ENCODE measurements around the gene AGRN. TPM values are rescaled to one million over a fixed set of nuclear protein-coding genes. Genes with fewer than 3 reads are reported as not detected.
"Not testable (repeated sequence)": the region's sequence is repeated elsewhere in the genome, so short reads cannot be mapped to it uniquely, and the experiment has no call there.

Gene AGRN
- polyA plus RNA-seq, 1 donor from 2014 or later, result 0.05 TPM

GRCh38 chr1:1050577-1051052 lies 30.7 kb downstream of the AGRN start:
- Mint-ChIP-seq H3K27me3 (no peaks in the 10 kb centered on the region), H3K4me1 (peaks cover 0 to 2% (median 2%) of the 10 kb centered on the region in 3 donors), H3K27ac (no peak overlapping the region), H3K4me3 (peak overlapping the region; percentile 29 to 90 (median 68)), H3K9me3 (no peaks in the 10 kb centered on the region), H3K36me3 (no peaks in the 10 kb centered on the region)

GRCh38 chr1:1051127-1051810 lies 31.3 kb downstream of the AGRN start:
- Mint-ChIP-seq H3K4me3 (peak overlapping the region in 2 of 4 donors; percentile 29 to 90), H3K27me3 (no peaks in the 10 kb centered on the region), H3K27ac (no peak overlapping the region), H3K4me1 (peaks cover 0 to 2% (median 2%) of the 10 kb centered on the region in 3 donors), H3K36me3 (no peaks in the 10 kb centered on the region), H3K9me3 (no peaks in the 10 kb centered on the region)

GRCh38 chr1:1052003-1052840 lies 32.3 kb downstream of the AGRN start:
- Mint-ChIP-seq H3K4me1 (peaks cover 0 to 2% (median 2%) of the 10 kb centered on the region in 3 donors), H3K4me3 (peak overlapping the region in 1 of 4 donors; percentile 9), H3K27ac (no peak overlapping the region), H3K9me3 (no peaks in the 10 kb centered on the region), H3K36me3 (no peaks in the 10 kb centered on the region), H3K27me3 (no peaks in the 10 kb centered on the region)

GRCh38 chr1:1053022-1053421 lies 33.1 kb downstream of the AGRN start:
- Mint-ChIP-seq H3K27me3 (no peaks in the 10 kb centered on the region), H3K9me3 (no peaks in the 10 kb centered on the region), H3K27ac (no peak overlapping the region), H3K4me1 (peaks cover 0 to 4% (median 2%) of the 10 kb centered on the region in 3 donors), H3K36me3 (no peaks in the 10 kb centered on the region), H3K4me3 (no peak overlapping the region)

GRCh38 chr1:1053682-1054081 lies 33.8 kb downstream of the AGRN start:
- H3K4me1 Mint-ChIP-seq, result peaks cover 0 to 7% (median 2%) of the 10 kb centered on the region in 3 donors
- H3K27me3 Mint-ChIP-seq, result peaks cover 3% of the 10 kb centered on the region
- H3K9me3 Mint-ChIP-seq, result no peaks in the 10 kb centered on the region
- no peak overlapping the region for H3K27ac Mint-ChIP-seq
- H3K4me3 Mint-ChIP-seq, result no peak overlapping the region
- no peaks in the 10 kb centered on the region for H3K36me3 Mint-ChIP-seq

- Mint-ChIP-seq H3K27me3 (peaks cover 5% of the 10 kb centered on the region), H3K9me3 (no peaks in the 10 kb centered on the region), H3K4me3 (no peak overlapping the region), H3K36me3 (no peaks in the 10 kb centered on the region), H3K27ac (no peak overlapping the region), H3K4me1 (peaks cover 0 to 7% (median 2%) of the 10 kb centered on the region in 3 donors)
Measured at GRCh38 chr1:1054099-1054700, 34.3 kb downstream of the AGRN start.

GRCh38 chr1:1054971-1055370 lies 35.1 kb downstream of the AGRN start:
- no peaks in the 10 kb centered on the region for H3K36me3 Mint-ChIP-seq
- H3K27ac Mint-ChIP-seq, result peak overlapping the region in 1 of 3 donors; percentile 82
- H3K4me1 Mint-ChIP-seq, result peaks cover 0 to 7% (median 2%) of the 10 kb centered on the region in 3 donors

GRCh38 chr1:1055841-1056736 lies 36.2 kb downstream of the AGRN start:
- Mint-ChIP-seq H3K4me3 (peak overlapping the region in 1 of 4 donors; percentile 47), H3K36me3 (no peaks in the 10 kb centered on the region), H3K27ac (no peak overlapping the region), H3K4me1 (peaks cover 0 to 6% (median 4%) of the 10 kb centered on the region in 3 donors), H3K9me3 (no peaks in the 10 kb centered on the region), H3K27me3 (peaks cover 13% of the 10 kb centered on the region)

More at GRCh38 chr1:1054971-1055370, 35.1 kb downstream of the AGRN start:
- H3K4me3 Mint-ChIP-seq, result no peak overlapping the region
- peaks cover 6% of the 10 kb centered on the region for H3K27me3 Mint-ChIP-seq
- no peaks in the 10 kb centered on the region for H3K9me3 Mint-ChIP-seq

GRCh38 chr1:1057769-1058087 lies 37.8 kb downstream of the AGRN start:
- H3K9me3 Mint-ChIP-seq, H3K4me1 Mint-ChIP-seq, H3K36me3 Mint-ChIP-seq: not testable (repeated sequence)
- H3K27me3 Mint-ChIP-seq, result peaks cover 17% of the 10 kb centered on the region
- peak overlapping the region in 2 of 4 donors; percentile 29 to 69 for H3K4me3 Mint-ChIP-seq
- H3K27ac Mint-ChIP-seq, result peak overlapping the region in 1 of 3 donors; percentile 60

- Mint-ChIP-seq H3K4me1 (peaks cover 0 to 6% (median 4%) of the 10 kb centered on the region in 3 donors), H3K27ac (peak overlapping the region in 2 of 3 donors; percentile 47 to 60)
Measured at GRCh38 chr1:1058088-1058905, 38.4 kb downstream of the AGRN start.

GRCh38 chr1:1058921-1059493 lies 39.1 kb downstream of the AGRN start:
- no peaks in the 10 kb centered on the region for H3K36me3 Mint-ChIP-seq

More at GRCh38 chr1:1058088-1058905, 38.4 kb downstream of the AGRN start:
- Mint-ChIP-seq H3K36me3 (no peaks in the 10 kb centered on the region), H3K4me3 (peak overlapping the region; percentile 69 to 91 (median 77)), H3K9me3 (no peaks in the 10 kb centered on the region), H3K27me3 (peaks cover 17% of the 10 kb centered on the region)

GRCh38 chr1:1059494-1060280 lies 39.8 kb downstream of the AGRN start:
- H3K27me3 Mint-ChIP-seq, result peaks cover 19% of the 10 kb centered on the region
- no peaks in the 10 kb centered on the region for H3K9me3 Mint-ChIP-seq
- no peak overlapping the region for H3K27ac Mint-ChIP-seq
- peaks cover 0 to 6% (median 4%) of the 10 kb centered on the region in 3 donors for H3K4me1 Mint-ChIP-seq
- peak overlapping the region; percentile 53 to 78 (median 60) for H3K4me3 Mint-ChIP-seq
- no peaks in the 10 kb centered on the region for H3K36me3 Mint-ChIP-seq

More at GRCh38 chr1:1058921-1059493, 39.1 kb downstream of the AGRN start:
- Mint-ChIP-seq H3K27ac (peak overlapping the region in 2 of 3 donors; percentile 28 to 47), H3K4me1 (peaks cover 0 to 6% (median 4%) of the 10 kb centered on the region in 3 donors), H3K27me3 (peaks cover 17% of the 10 kb centered on the region), H3K4me3 (peak overlapping the region; percentile 53 to 91 (median 77)), H3K9me3 (no peaks in the 10 kb centered on the region)

All from IgD-negative memory B cell (primary cell).